SK-N-SH treated with all-trans-retinoic acid at 6 μM for 48 hours (cell line): ENCODE data around the gene BIRC2.

Experiments used
- ATAC-seq: fragments of 200-7000 bp; cut with Tn5 transposase; 3 replicates; pipeline ENCODE4 v1.9.1; 2020; ENCODE audit warnings: mild to moderate bottlenecking, moderate library complexity
- ARNTL ChIP-seq: fragments of 450-650 bp; formaldehyde crosslinking; IDR thresholded peaks from 2 replicates; pipeline ENCODE4 v1.5.0; 2020; ENCODE audit warnings: low read depth, mild to moderate bottlenecking, moderate library complexity, borderline replicate concordance
- CREB5 ChIP-seq: fragments of 250-450 bp; sonication (Bioruptor Pico); IDR thresholded peaks from 2 replicates; pipeline ENCODE4 v1.5.1; 2020; ENCODE audit warnings: low read depth, mild to moderate bottlenecking, moderate library complexity
- CSDC2 ChIP-seq: fragments of 250-450 bp; sonication (Bioruptor Pico); IDR thresholded peaks from 2 replicates; pipeline ENCODE4 v1.5.0; 2020; ENCODE audit warnings: mild to moderate bottlenecking, moderate library complexity
- CSRNP3 ChIP-seq: fragments of 250-450 bp; sonication (Bioruptor Pico); IDR thresholded peaks from 2 replicates; pipeline ENCODE4 v1.5.1; 2021; ENCODE audit warnings: mild to moderate bottlenecking, moderate library complexity
- ESRRG ChIP-seq: fragments of 250-450 bp; sonication (Bioruptor Pico); IDR thresholded peaks from 2 replicates; pipeline ENCODE4 v1.6.1; 2021; ENCODE audit warnings: mild to moderate bottlenecking
- GLIS3 ChIP-seq: fragments of 250-450 bp; sonication (Bioruptor Pico); IDR thresholded peaks from 2 replicates; pipeline ENCODE4 v1.5.0; 2020; ENCODE audit warnings: mild to moderate bottlenecking, moderate library complexity
- ISL1 ChIP-seq: fragments of 250-450 bp; sonication (Bioruptor Pico); IDR thresholded peaks from 2 replicates; pipeline ENCODE4 v2.1.2; 2022; ENCODE audit warnings: mild to moderate bottlenecking, moderate library complexity
- OSR1 ChIP-seq: fragments of 250-450 bp; sonication (Bioruptor Pico); IDR thresholded peaks from 2 replicates; pipeline ENCODE4 v1.8.0; 2022; ENCODE audit warnings: moderate library complexity, mild to moderate bottlenecking, inconsistent platforms
- PATZ1 ChIP-seq: fragments of 250-450 bp; sonication (Bioruptor Pico); IDR thresholded peaks from 2 replicates; pipeline ENCODE4 v1.8.0; 2020; ENCODE audit warnings: mild to moderate bottlenecking, moderate library complexity, borderline replicate concordance
- POU6F1 ChIP-seq: fragments of 250-450 bp; sonication (Bioruptor Pico); IDR thresholded peaks from 2 replicates; pipeline ENCODE4 v1.8.0; 2021; ENCODE audit warnings: low read depth, mild to moderate bottlenecking, moderate library complexity, borderline replicate concordance
- PPARA ChIP-seq: fragments of 250-450 bp; sonication (Bioruptor Pico); IDR thresholded peaks from 2 replicates; pipeline ENCODE4 v1.5.0; 2020; ENCODE audit warnings: mild to moderate bottlenecking, borderline replicate concordance
- RARB ChIP-seq: fragments of 250-450 bp; sonication (Bioruptor Pico); IDR thresholded peaks from 2 replicates; pipeline ENCODE4 v1.8.0; 2021; ENCODE audit warnings: mild to moderate bottlenecking, moderate library complexity
- SNAI2 ChIP-seq: fragments of 250-450 bp; sonication (Bioruptor Pico); IDR thresholded peaks from 2 replicates; pipeline ENCODE4 v1.5.0; 2020; ENCODE audit warnings: mild to moderate bottlenecking, moderate library complexity
- TCF4 ChIP-seq: fragments of 250-450 bp; sonication (Bioruptor Pico); IDR thresholded peaks from 2 replicates; pipeline ENCODE4 v1.8.0; 2021; ENCODE audit warnings: mild to moderate bottlenecking, moderate library complexity, borderline replicate concordance
- TOX ChIP-seq: fragments of 250-450 bp; sonication (Bioruptor Pico); IDR thresholded peaks from 2 replicates; pipeline ENCODE4 v1.8.0; 2021; ENCODE audit warnings: mild to moderate bottlenecking, moderate library complexity, borderline replicate concordance
- TSHZ2 ChIP-seq: fragments of 250-450 bp; sonication (Bioruptor Pico); IDR thresholded peaks from 2 replicates; pipeline ENCODE4 v1.5.0; 2020; ENCODE audit warnings: mild to moderate bottlenecking, moderate library complexity
- ZC3H10 ChIP-seq: fragments of 250-450 bp; sonication (Bioruptor Pico); IDR thresholded peaks from 2 replicates; pipeline ENCODE4 v1.5.1; 2021; ENCODE audit warnings: mild to moderate bottlenecking, moderate library complexity
- ZFP3 ChIP-seq: fragments of 250-450 bp; sonication (Bioruptor Pico); IDR thresholded peaks from 2 replicates; pipeline ENCODE4 v1.5.0; 2020; ENCODE audit warnings: mild to moderate bottlenecking, moderate library complexity
- ZFP30 ChIP-seq: fragments of 450-650 bp; formaldehyde crosslinking; IDR thresholded peaks from 2 replicates; pipeline ENCODE4 v1.5.0; 2022; ENCODE audit warnings: mild to moderate bottlenecking, moderate library complexity
- ZNF565 ChIP-seq: fragments of 450-650 bp; formaldehyde crosslinking; conservative IDR thresholded peaks from 2 replicates; pipeline ENCODE4 v1.5.0; 2020; ENCODE audit warnings: low read depth, mild to moderate bottlenecking, moderate library complexity
- ZNF70 ChIP-seq: fragments of 450-650 bp; formaldehyde crosslinking; IDR thresholded peaks from 2 replicates; pipeline ENCODE4 v1.5.0; 2020; ENCODE audit warnings: mild to moderate bottlenecking, moderate library complexity
- ZNF8 ChIP-seq: fragments of 450-650 bp; formaldehyde crosslinking; IDR thresholded peaks from 2 replicates; pipeline ENCODE4 v1.5.0; 2020; ENCODE audit warnings: mild to moderate bottlenecking, moderate library complexity

The BIRC2 gene

GRCh38 chr11:102426570-102426969 lies 79.6 kb downstream of the BIRC2 start:
- TF ChIP-seq ESRRG (CRISPR knock-in tag) (no peak), CSRNP3 (CRISPR knock-in tag) (no peak), ZC3H10 (CRISPR knock-in tag) (no peak), SNAI2 (CRISPR knock-in tag) (no peak), CSDC2 (CRISPR knock-in tag) (no peak), ISL1 (no peak), RARB (CRISPR knock-in tag) (no peak), GLIS3 (CRISPR knock-in tag) (no peak), ZNF70 (CRISPR knock-in tag) (no peak), POU6F1 (CRISPR knock-in tag) (no peak), TCF4 (CRISPR knock-in tag) (no peak), TSHZ2 (CRISPR knock-in tag) (no peak), ZFP30 (CRISPR knock-in tag) (no peak), ARNTL (no peak), PATZ1 (CRISPR knock-in tag) (no peak), ZFP3 (CRISPR knock-in tag) (no peak)
- ATAC-seq: no peak

GRCh38 chr11:102427068-102427467 lies 80.1 kb downstream of the BIRC2 start:
- TF ChIP-seq TOX (CRISPR knock-in tag): no peak
- TF ChIP-seq TSHZ2 (CRISPR knock-in tag): no peak
- TF ChIP-seq CSRNP3 (CRISPR knock-in tag): no peak
- no peak for TF ChIP-seq ZNF8 (CRISPR knock-in tag)
- TF ChIP-seq ZNF565 (CRISPR knock-in tag): no peak
- no peak for TF ChIP-seq CREB5 (CRISPR knock-in tag)
- no peak for TF ChIP-seq ISL1
- no peak for TF ChIP-seq TCF4 (CRISPR knock-in tag)
- TF ChIP-seq ZFP3 (CRISPR knock-in tag): no peak
- no peak for TF ChIP-seq PPARA (CRISPR knock-in tag)
- no peak for TF ChIP-seq ZC3H10 (CRISPR knock-in tag)
- TF ChIP-seq OSR1: no peak
- TF ChIP-seq GLIS3 (CRISPR knock-in tag): no peak
- TF ChIP-seq, all 23 proteins: peak for 0
- ATAC-seq: no peak
